Type B pancreatic cell (in vitro differentiated cells): Measurements from ENCODE around the gene C8B. TPM values are rescaled to one million over a fixed set of nuclear protein-coding genes. Genes with fewer than 3 reads are reported as not detected.

ENCODE experiments used
- DNase-seq: peaks from one replicate; pipeline ENCODE4 v3.0.0; 2021; ENCODE audit warnings: mixed read lengths; ENCODE audit not compliant: unreplicated experiment; ENCODE audit errors: extremely low spot score
- H3K27ac Mint-ChIP-seq: 2 replicates; pipeline ENCODE4 v1.8.0; 2021; ENCODE audit warnings: mild to moderate bottlenecking, mixed read lengths
- H3K27me3 Mint-ChIP-seq: 2 replicates; pipeline ENCODE4 v1.8.0; 2021; ENCODE audit warnings: mixed read lengths
- H3K36me3 Mint-ChIP-seq: 2 replicates; pipeline ENCODE4 v1.8.0; 2021; ENCODE audit warnings: mixed read lengths
- H3K4me1 Mint-ChIP-seq: one replicate; pipeline ENCODE4 v1.8.0; 2021; ENCODE audit warnings: mixed read lengths; ENCODE audit not compliant: unreplicated experiment
- H3K4me3 Mint-ChIP-seq: 2 replicates; pipeline ENCODE4 v1.8.0; 2021; ENCODE audit warnings: mild to moderate bottlenecking, mixed read lengths
- H3K9me3 Mint-ChIP-seq: 2 replicates; pipeline ENCODE4 v1.8.0; 2021; ENCODE audit warnings: mixed read lengths
- CTCF ChIP-seq: fragments of 200-600 bp; sonication (generic); conservative IDR thresholded peaks from 2 replicates; pipeline ENCODE4 v1.5.0; 2021; ENCODE audit warnings: antibody characterized with exemption, mild to moderate bottlenecking
- total RNA-seq: library from RNA; stranded (reverse); gene quantifications from 2 replicates; pipeline ENCODE4 v1.2.1, GENCODE V29; 2021; ENCODE audit warnings: low replicate concordance

Gene C8B
- total RNA-seq, 1 donor from 2014 or later: 0.68 TPM

- DNase-seq: no peak
- peaks cover 4% of the 10 kb centered on the region for H3K4me1 Mint-ChIP-seq
- H3K36me3 Mint-ChIP-seq: no peaks in the 10 kb centered on the region
- H3K4me3 Mint-ChIP-seq: no peak overlapping the region
- no peak for TF ChIP-seq CTCF
- peaks cover 6% of the 10 kb centered on the region for H3K27me3 Mint-ChIP-seq
- no peaks in the 10 kb centered on the region for H3K9me3 Mint-ChIP-seq
- no peak overlapping the region for H3K27ac Mint-ChIP-seq
Measured at GRCh38 chr1:56939209-56939608, 26.6 kb downstream of the C8B start.

- Mint-ChIP-seq H3K4me3 (no peak overlapping the region), H3K27me3 (peaks cover 10% of the 10 kb centered on the region), H3K9me3 (no peaks in the 10 kb centered on the region), H3K27ac (no peak overlapping the region), H3K4me1 (peaks cover 8% of the 10 kb centered on the region), H3K36me3 (no peaks in the 10 kb centered on the region)
- DNase-seq: no peak
- TF ChIP-seq CTCF: no peak
Measured at GRCh38 chr1:56938646-56939045, 27.2 kb downstream of the C8B start.

- Mint-ChIP-seq H3K9me3 (no peaks in the 10 kb centered on the region), H3K27me3 (peaks cover 15% of the 10 kb centered on the region), H3K27ac (no peak overlapping the region), H3K4me1 (peaks cover 22% of the 10 kb centered on the region), H3K36me3 (no peaks in the 10 kb centered on the region), H3K4me3 (no peak overlapping the region)
- no peak for TF ChIP-seq CTCF
- no peak for DNase-seq
Measured at GRCh38 chr1:56934430-56935060, 31.3 kb downstream of the C8B start.

- Mint-ChIP-seq H3K27ac (no peak overlapping the region), H3K9me3 (no peaks in the 10 kb centered on the region), H3K4me1 (peaks cover 22% of the 10 kb centered on the region), H3K4me3 (no peak overlapping the region), H3K36me3 (no peaks in the 10 kb centered on the region), H3K27me3 (peaks cover 15% of the 10 kb centered on the region)
- DNase-seq: no peak
- TF ChIP-seq CTCF: no peak
Measured at GRCh38 chr1:56933606-56934005, 32.2 kb downstream of the C8B start.

GRCh38 chr1:56933161-56933560, 32.7 kb downstream of the C8B start:
- no peaks in the 10 kb centered on the region for H3K9me3 Mint-ChIP-seq
- H3K36me3 Mint-ChIP-seq: no peaks in the 10 kb centered on the region
- TF ChIP-seq CTCF: no peak
- no peak overlapping the region for H3K4me3 Mint-ChIP-seq
- no peak for DNase-seq
- peaks cover 15% of the 10 kb centered on the region for H3K27me3 Mint-ChIP-seq
- no peak overlapping the region for H3K27ac Mint-ChIP-seq
- H3K4me1 Mint-ChIP-seq: peaks cover 22% of the 10 kb centered on the region

- peaks cover 15% of the 10 kb centered on the region for H3K27me3 Mint-ChIP-seq
Measured at GRCh38 chr1:56931686-56932085, 34.1 kb downstream of the C8B start.

More at GRCh38 chr1:56931686-56932085, 34.1 kb downstream of the C8B start:
- Mint-ChIP-seq H3K36me3 (no peaks in the 10 kb centered on the region), H3K9me3 (no peaks in the 10 kb centered on the region), H3K4me1 (peaks cover 22% of the 10 kb centered on the region), H3K4me3 (no peak overlapping the region), H3K27ac (no peak overlapping the region)
- DNase-seq: no peak
- no peak for TF ChIP-seq CTCF
